ENCODE results near the gene OR5K4.

DNA sequence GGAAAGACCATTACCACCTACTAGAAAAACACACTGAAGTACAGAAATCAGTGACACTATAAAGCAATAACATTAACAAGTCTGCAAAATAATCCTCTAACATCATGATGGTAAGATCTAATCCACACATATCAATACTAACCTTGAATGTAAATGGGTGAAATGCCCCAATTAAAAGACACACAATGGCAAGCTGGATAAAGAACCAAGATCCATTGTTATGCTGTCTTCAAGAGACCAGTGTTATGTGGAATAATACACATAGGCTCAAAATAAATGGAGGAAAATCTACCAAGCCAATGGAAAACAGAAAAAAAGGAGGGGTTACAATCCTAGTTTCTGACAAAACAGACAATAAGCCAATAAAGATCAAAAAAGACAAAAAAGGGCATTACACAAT lies 50.4 kb downstream of the OR5K4 start:
- TF ChIP-seq YY1 (IDR thresholded peaks at IDR 0.05; ENCODE audit: insufficient read depth, insufficient read length) (no peak), SUZ12 (IDR thresholded peaks at IDR 0.05; ENCODE audit: extremely low read depth, insufficient read depth, insufficient read length) (no peak)
